ENCODE results near the gene MARVELD1.
"Not testable (repeated sequence)": the region's sequence is repeated elsewhere in the genome, so short reads cannot be mapped to it uniquely, and the experiment has no call there.

MARVELD1 gene

DNA sequence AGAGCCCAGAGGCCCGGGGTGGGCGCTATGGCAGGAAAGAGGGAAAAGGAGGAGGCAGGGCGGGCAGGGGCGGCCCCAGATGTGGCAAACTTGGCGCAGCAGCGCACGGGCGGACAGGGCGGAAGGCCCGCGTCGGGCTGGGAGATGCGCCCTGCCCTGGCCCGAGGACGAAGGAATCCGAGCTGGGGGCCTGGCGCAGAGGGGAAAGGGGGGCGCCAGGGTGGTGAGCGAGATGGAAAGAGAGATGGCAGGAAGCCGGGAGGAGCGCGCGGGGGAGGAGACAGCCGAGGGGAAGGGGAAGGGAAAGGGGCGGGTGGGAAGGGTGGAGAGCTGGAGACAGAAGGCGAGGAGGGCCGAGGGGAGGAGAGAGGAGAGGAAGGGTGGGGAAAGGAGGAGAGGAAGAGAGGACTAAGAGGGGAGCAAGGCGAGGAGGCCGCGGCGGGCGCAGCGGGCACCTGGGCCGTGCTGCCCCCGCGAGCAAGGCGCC is at the start of gene MARVELD1:
MARVELD1 (plus strand) TSS at position 392 of the 487 bp plus-strand sequence. CDS start 147 bp downstream, outside the sequence.
- DNase-seq: peak; percentile 34

DNA sequence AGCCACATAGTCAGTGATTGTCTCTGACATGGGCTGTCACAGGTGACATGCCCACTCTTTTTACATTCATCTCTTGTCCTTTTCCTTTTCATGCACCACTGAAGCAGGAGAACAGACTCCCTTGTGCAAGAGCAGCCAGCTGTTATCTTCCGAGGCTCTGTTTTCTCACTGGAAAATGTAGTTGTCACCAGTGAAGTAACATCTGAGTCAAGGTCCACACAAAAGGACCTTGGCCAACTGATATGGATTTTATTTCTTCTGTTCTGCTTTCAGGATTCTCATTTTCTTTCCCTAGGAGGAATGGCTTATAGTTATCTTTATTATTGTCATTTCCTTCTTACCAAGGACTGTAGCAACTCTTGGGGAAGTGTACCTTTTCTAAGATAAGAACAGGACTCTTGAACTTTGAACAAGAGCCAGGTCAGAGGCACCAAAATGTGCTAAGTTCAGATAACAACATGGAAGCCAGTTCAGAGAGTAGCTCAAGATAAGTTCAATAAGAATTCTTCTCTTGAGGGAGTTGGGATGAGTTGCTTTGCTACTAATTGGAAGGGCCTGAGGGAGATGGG is 49.2 kb upstream of the MARVELD1 start:
- no peak for DNase-seq

DNA sequence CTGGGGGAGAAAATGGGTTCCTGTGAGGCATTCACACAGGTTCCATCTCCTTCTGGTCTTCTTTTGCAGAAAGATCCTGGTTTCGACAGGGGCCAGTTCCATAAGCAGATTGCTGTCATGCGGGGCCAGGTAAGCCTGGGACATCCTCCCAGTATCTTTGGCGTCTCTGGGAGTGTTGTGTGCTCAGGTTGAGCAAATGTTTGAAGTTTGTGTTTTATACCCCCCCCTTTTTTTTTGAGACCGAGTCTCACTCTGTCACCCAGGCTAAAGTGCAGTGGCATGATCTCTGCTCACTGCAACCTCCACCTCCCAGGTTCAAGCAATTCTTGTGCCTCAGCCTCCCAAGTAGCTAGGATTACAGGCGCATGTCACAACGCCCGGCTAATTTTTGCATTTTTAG is 46.5 kb upstream of the MARVELD1 start:
- no peak for DNase-seq

GRCh38 chr10:97667463-97667862 is 46.1 kb upstream of the MARVELD1 start:
- no peak for DNase-seq

DNA sequence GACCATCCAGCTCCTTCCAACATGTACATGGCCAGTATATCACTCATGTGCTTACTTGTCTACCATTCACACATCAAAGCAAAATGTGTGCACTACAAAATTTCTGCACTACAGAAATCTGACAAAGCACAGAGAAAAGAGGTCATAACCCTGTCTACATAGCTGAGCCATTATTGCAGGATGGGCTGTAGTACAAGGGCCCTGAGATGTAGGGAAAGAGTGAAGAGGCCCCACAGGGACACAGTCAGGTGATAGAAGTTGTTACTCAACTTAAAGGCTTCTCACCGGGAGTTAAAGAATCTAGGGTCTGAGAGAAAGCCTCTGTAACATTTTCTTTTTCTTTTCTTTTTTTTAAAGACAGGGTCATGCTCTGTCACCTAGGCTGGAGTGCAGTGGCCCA is 44.0 kb upstream of the MARVELD1 start:
- DNase-seq: no peak

GRCh38 chr10:97673736-97674525 is 39.6 kb upstream of the MARVELD1 start:
- no peak for DNase-seq

- DNase-seq: no peak
Observed at GRCh38 chr10:97675222-97675621, 38.3 kb upstream of the MARVELD1 start.

- DNase-seq: peak; percentile 10
Observed at GRCh38 chr10:97676770-97677581, 36.6 kb upstream of the MARVELD1 start.

- DNase-seq: no peak
Observed at GRCh38 chr10:97679594-97679993, 33.9 kb upstream of the MARVELD1 start.

GRCh38 chr10:97682042-97682441 is 31.5 kb upstream of the MARVELD1 start:
- no peak for DNase-seq

DNA sequence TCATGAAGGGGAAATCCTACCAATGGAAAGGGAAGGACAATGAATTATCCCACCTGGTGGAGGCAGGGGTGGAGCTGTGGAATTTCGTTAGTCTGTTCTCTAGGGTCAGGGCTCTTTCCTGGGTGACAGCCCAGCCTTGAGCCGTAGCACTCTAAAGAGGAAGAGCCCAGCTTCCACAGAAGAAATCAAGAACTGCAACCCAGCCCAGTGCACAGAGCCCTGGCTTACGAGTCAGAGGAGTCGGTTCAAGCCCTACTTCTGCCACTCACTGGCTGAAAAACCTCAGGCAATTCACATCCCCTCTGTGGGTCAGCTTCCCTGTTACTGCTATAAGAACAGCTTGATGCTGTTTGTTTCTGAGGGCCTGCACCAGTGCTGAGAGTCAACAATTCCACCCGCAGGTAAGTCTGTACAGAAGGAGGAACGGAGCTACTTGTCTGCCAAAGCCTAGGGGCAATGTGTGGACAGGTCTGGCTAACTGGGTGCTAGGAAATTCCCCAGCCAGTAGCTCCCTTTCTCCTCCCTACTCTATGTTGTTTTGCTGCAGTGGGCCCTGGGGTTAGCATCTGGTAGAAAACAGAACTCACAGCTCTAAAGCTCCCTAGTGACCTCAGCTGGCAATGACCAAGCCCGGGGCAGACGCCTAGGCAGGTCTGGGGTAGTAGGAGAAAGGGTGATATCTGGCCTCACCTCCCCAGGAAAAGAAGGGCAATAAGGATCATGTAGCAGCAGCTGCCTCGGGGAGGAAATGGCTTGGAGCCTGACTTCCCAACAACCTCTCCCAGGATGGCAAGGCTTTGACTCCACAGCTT is 29.8 kb upstream of the MARVELD1 start:
- DNase-seq: no peak

DNA sequence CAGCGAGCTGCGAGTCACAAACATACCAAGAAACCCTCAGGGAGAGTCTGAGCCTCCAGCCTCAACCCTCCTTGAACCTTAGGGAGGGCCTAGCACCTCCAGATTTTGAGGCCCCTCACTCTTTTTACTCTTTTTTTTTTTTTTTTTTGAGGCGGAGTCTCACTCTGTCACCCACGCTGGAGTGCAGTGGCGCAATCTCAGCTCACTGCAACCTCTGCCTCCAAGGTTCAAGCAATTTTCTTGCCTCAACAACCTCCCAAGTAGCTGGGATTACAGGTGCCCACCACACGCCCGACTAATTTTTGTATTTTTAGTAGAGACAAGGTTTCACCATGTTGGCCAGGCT is 29.2 kb upstream of the MARVELD1 start:
- DNase-seq: not testable (repeated sequence)

- no peak for DNase-seq
Observed at GRCh38 chr10:97684866-97685394, 28.6 kb upstream of the MARVELD1 start.

- no peak for DNase-seq
Observed at GRCh38 chr10:97685395-97685958, 28.1 kb upstream of the MARVELD1 start.

DNA sequence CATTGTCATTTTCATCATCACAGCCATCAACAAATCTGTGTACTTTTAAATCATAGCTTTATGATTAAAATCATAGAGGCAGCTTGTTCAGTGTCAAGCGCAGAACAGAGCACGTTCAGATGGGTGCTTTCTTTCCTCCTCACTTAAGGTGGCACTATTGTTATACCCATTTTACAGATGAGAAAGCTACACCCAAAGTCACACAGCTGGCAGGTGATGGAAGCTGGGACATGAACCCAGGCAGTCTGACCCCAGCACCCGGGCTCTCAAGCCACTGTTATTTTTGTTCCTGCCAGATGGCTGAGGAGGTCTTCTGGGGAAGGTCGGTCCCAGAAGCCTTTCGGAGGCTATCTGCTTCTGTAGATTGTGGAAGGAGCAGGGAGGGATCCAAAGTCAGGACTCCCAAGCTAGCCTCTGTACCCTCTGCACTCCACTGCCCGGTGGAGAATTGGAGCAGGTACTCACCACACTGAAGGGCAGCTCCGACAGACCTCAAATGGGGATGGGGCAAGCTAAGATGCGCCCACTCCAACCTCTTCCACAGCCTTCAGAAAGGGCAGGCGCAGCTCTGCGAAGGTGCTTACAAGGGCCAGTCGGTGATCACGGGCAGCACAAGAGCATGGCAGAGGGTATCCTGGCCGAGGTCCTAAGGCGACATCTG is 27.1 kb upstream of the MARVELD1 start:
- peak; percentile 8 for DNase-seq

GRCh38 chr10:97686962-97687784 is 26.4 kb upstream of the MARVELD1 start, which contains the start of gene AVPI1:
TSS of gene AVPI1 (minus strand) at chr10:97687241. CDS start at chr10:97679905, 7,336 bp downstream.
- DNase-seq: peak; percentile 91

- DNase-seq: no peak
Observed at GRCh38 chr10:97687785-97688781, 25.4 kb upstream of the MARVELD1 start.

DNA sequence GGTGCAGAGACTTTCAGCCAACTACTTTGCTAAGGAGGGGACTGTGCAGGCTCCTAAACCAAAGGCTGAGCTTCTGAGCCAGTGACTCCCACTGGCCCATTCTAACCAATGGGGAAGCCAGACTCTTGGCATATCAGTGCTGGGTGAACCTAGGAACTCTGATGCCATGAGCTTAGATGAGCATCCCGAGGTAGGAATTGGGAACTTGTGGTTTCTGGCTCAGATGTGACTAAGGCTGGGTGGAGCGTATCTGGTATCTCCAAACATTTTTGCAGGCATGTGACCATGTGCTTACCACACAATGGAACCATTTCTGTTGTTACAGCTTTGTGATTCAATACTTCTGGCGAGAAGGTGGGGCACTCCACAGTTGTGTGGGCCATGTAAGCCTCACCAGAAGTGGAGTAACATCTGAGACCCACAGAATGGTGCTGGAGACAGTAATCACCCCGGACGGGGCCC is 23.9 kb upstream of the MARVELD1 start:
- DNase-seq: no peak

- no peak for DNase-seq
Observed at GRCh38 chr10:97690133-97690532, 23.4 kb upstream of the MARVELD1 start.
